Activated effector memory CD4-positive, alpha-beta T cell treated with Interleukin-2 at 50 U/mL for 16 hours (primary cell): Measurements from ENCODE around the gene OTOGL.
"Not testable (repeated sequence)": the region's sequence is repeated elsewhere in the genome, so short reads cannot be mapped to it uniquely, and the experiment has no call there.

Source experiments
- DNase-seq: peaks from one replicate; pipeline ENCODE4 v3.0.0-alpha.2; 2020

The OTOGL gene

GRCh38 chr12:80227904-80228303 is 128.6 kb downstream of the OTOGL start:
- DNase-seq, result not testable (repeated sequence)

- no peak for DNase-seq
These were observed 130.7 kb downstream of the OTOGL start for GRCh38 chr12:80230068-80230467.

- DNase-seq, result no peak
These were observed 133.5 kb downstream of the OTOGL start for GRCh38 chr12:80232837-80233236.

GRCh38 chr12:80233926-80234325 is 134.6 kb downstream of the OTOGL start:
- DNase-seq, result no peak

- DNase-seq, result no peak
These were observed 135.3 kb downstream of the OTOGL start for GRCh38 chr12:80234667-80235066.

- no peak for DNase-seq
These were observed 136.6 kb downstream of the OTOGL start for GRCh38 chr12:80235944-80236343.

GRCh38 chr12:80239867-80240266 is 140.5 kb downstream of the OTOGL start:
- DNase-seq, result no peak

- DNase-seq, result no peak
These were observed 142.4 kb downstream of the OTOGL start for GRCh38 chr12:80241576-80242273.

- no peak for DNase-seq
These were observed 143.0 kb downstream of the OTOGL start for GRCh38 chr12:80242321-80242720.

GRCh38 chr12:80249581-80249980 is 150.2 kb downstream of the OTOGL start:
- not testable (repeated sequence) for DNase-seq

GRCh38 chr12:80257920-80258319 is 158.6 kb downstream of the OTOGL start:
- DNase-seq, result no peak

GRCh38 chr12:80260269-80260668 is 160.9 kb downstream of the OTOGL start:
- no peak for DNase-seq

GRCh38 chr12:80261403-80261802 is 162.1 kb downstream of the OTOGL start:
- no peak for DNase-seq

GRCh38 chr12:80262346-80262745 is 163.0 kb downstream of the OTOGL start:
- DNase-seq, result no peak

- DNase-seq, result no peak
These were observed 163.4 kb downstream of the OTOGL start for GRCh38 chr12:80262771-80263170.

GRCh38 chr12:80264386-80264785 is 165.0 kb downstream of the OTOGL start:
- no peak for DNase-seq

- DNase-seq, result no peak
These were observed 165.6 kb downstream of the OTOGL start for GRCh38 chr12:80264891-80265290.

GRCh38 chr12:80268924-80269749 is 169.8 kb downstream of the OTOGL start:
- DNase-seq, result no peak

- DNase-seq, result no peak
These were observed 170.6 kb downstream of the OTOGL start for GRCh38 chr12:80269803-80270552.

- no peak for DNase-seq
These were observed 172.4 kb downstream of the OTOGL start for GRCh38 chr12:80271780-80272179.

GRCh38 chr12:80272387-80272915 is 173.1 kb downstream of the OTOGL start:
- DNase-seq, result no peak

GRCh38 chr12:80273144-80273543 is 173.8 kb downstream of the OTOGL start:
- DNase-seq, result no peak

- DNase-seq, result no peak
These were observed 178.4 kb downstream of the OTOGL start for GRCh38 chr12:80277732-80278131.
